Esophagus mucosa (tissue), 1 donor: ENCODE measurements around the gene PHC2. TPM values are rescaled to one million over a fixed set of nuclear protein-coding genes. Genes with fewer than 3 reads are reported as not detected.

Experiments used
- ATAC-seq: fragments of 200-7000 bp; cut with Tn5 transposase; one replicate; pipeline ENCODE4 v1.9.1; 2020
- total RNA-seq: library from RNA; stranded (reverse); gene quantifications from one replicate; pipeline ENCODE4 v1.2.4, GENCODE V29; 2023
- donor health status: DM: yes; HTN: yes; CAD: no.

Gene PHC2, protein sequence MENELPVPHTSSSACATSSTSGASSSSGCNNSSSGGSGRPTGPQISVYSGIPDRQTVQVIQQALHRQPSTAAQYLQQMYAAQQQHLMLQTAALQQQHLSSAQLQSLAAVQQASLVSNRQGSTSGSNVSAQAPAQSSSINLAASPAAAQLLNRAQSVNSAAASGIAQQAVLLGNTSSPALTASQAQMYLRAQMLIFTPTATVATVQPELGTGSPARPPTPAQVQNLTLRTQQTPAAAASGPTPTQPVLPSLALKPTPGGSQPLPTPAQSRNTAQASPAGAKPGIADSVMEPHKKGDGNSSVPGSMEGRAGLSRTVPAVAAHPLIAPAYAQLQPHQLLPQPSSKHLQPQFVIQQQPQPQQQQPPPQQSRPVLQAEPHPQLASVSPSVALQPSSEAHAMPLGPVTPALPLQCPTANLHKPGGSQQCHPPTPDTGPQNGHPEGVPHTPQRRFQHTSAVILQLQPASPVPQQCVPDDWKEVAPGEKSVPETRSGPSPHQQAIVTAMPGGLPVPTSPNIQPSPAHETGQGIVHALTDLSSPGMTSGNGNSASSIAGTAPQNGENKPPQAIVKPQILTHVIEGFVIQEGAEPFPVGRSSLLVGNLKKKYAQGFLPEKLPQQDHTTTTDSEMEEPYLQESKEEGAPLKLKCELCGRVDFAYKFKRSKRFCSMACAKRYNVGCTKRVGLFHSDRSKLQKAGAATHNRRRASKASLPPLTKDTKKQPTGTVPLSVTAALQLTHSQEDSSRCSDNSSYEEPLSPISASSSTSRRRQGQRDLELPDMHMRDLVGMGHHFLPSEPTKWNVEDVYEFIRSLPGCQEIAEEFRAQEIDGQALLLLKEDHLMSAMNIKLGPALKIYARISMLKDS
- total RNA-seq, result 28.6 TPM

DNA sequence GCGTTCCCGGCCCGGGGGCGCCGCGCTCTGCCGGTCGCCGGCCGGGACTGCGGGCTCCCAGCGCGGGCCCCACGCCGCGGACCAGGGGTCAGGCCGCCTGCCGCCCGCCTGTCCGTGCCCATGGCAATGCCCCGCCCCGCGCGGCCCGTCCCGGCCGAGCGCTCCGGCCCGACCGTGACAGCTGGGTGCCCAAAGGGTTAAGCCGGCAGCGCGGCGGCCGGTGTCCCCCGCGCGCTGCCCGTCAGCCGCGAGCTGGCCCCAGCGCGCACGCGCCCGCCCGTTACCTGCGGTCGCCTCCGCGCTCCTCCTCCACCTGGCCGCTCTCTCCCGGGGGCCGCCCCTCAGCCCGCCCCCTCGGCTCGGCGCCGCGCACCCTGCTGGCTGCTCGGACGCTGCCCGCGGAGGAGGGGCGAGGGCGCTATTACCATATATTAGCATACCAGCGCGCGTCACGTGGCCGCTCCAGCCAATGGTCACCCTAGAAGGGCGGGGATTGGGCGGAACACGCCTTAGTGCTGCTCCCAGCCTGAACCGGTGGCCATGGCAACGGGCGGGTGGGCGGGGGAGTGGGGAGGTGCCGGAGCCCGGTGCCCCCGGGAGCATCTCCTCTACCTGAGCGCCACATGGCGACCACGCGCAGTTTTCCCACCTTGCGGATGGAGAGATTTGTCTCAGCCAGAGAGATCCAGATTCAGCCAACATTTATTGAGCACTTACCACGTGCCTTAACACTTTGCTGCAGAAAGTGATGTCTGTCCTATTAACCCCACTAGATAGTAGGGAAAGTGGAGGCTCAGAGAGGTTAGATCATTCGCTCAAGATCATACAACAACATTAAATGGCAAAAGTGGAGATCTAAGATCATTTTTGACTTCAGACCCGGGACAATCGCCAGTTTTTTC, at the start of gene PHC2:
Gene PHC2 (minus strand): TSS at position 404 of the 902 bp plus-strand sequence. CDS start 55,556 bp downstream, outside the sequence.
- peak; percentile 99 for ATAC-seq

DNA sequence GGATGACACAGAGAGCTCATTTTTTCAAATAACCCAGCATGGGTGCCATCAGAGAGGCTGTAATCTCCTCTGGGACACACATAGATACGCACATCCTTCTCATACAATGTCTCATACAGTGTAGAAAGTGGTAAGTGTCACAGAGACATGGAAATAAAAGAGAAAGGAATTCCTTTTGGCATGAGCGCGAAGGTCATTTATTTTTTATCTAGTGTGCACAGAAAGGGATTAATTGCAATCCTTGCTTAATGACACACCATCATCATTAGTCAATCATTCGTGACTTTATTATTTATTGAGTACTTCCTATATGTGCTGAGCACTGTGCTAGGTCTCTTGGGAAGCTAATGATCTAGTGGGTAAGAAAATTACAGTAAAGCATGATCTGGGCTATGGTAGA, 46.6 kb upstream of the PHC2 start:
- ATAC-seq, result no peak

DNA sequence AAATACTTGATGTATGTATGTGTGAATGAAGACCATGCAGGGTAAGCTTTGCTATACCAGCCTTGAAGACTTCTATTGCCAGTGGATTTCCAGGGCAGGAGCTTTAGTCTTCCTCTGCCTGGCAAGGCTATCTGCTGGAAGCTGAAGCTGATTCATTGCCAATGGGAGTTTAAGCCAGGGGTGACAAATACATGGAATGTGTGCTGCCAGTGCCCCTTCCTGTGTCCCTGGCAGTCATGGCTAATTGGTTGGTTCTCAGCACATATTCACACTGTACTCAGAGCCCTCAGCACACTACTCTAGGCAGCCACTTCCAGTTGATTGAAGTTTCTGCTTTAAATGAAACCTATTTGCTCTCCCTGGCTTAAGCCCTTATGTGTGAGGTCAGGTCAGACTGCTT, 43.0 kb upstream of the PHC2 start:
- no peak for ATAC-seq

DNA sequence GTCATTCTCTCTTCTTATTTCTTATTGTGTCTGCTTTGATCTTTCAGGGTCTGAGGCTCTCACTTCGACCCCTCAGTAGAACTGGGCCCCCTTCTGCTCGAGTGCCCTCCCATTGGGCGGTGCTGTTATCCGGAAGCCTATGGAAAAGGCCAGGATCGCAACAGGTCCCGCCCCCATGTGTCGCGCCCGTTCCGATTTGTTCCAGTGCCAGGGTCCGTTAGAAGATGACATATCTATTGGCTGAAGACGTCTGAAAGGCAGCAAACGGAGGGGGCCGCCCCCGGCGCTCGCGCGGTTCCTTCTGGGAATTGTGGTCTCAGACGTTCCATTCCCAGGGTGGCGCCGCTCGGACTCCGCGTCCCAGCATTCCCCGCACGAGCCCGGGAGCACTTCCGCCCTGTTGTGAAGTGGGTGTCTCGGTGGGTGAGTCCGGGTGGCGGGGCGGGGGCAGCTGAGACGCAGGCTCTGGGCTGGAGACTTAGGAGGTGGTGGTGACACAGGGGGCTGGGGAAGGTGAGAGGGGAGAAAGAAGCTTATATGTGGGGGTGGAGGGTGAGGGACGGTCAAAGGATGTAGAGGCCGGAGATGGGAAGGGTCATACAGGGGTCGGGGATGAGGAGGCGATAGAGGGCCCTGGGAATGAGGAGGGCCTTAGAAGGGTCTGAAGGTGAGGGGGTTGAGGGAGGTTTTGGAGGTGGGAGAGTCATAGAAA, 41.5 kb upstream of the PHC2 start, which contains the start of gene ZSCAN20:
Gene ZSCAN20 (plus strand): TSS at position 377 of the 712 bp plus-strand sequence. CDS start 6,644 bp downstream, outside the sequence.
- peak; percentile 91 for ATAC-seq

DNA sequence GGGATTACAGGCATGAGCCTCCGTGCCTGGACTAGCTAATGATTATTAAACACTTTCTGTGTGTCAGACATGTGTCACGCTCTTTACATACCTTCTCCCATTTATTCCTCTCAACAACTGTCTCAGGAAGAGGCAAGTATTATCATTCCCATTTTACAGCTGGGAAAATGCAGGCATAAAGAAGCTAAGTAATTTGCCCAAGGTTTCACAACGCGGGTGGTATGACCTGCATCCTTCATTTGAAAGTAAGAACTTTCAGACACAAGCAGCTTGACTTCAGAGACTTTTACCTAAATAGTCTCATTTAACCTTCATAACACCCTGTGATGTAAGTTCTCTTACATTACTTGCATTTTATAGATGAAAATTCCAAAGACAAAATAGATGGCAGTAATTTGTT, 40.5 kb upstream of the PHC2 start:
- no peak for ATAC-seq

DNA sequence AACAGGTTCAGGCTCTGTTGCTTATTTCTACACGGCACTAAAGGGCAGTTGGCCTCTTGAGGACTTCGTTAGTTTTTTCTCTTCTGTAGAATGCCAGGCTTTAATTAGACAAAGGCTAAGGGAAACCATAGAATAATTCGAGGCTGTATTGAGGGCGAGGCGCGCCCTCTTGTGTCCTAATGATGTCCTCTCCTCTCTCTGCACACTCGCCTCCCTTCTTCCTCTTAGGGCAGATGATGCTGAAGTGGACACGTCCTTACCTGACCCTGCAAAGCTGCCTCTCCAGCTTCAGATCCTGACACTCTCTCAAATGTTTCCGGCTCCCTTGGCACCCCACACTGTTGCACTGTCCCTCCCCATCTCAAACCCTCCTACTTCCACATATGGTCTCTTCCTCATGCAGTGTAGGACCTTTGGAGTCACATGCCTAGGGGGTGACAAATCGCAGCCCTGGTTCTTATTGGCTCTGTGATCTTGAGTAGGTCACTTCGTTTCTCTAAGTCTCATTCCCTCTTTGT, 39.7 kb upstream of the PHC2 start:
- ATAC-seq, result peak; percentile 78

DNA sequence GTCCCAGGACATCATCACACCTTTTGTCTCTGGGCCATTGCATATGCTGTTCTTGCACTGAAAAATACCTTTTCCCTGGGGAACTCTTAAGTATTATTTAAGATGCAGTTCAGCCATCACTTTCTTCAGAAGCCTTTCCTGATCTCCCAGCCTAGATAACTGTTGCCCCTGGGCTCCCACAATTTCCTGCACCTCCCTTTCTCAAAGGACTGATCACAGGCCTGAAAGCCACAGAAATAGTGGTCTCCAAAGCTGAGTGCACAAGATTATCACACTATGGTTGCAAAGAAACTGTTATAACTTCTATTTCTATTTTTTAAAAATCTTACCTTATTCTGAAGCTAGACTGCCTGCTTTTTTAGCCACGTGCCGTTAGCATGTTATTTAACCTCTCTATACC, 38.8 kb upstream of the PHC2 start:
- ATAC-seq, result no peak

DNA sequence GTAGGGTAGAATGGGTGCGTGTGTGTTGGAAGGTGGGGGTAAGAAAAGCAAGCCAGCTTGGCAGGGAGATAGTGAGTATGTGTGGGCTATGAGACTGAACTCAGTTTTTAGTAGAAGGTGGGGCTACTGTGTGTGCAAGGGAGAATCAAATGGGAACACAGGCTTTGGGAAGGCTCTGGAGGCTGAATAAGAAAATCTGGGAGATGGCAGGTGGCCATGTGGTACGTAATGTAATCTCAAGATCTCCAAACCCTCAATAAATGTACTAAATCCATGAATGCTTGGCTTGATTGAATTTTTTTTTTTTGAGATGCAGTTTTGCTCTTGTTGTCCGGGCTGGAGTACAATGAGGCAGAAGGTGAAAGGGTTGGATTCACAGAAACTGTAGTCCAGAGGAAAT, 38.1 kb upstream of the PHC2 start:
- ATAC-seq, result no peak

DNA sequence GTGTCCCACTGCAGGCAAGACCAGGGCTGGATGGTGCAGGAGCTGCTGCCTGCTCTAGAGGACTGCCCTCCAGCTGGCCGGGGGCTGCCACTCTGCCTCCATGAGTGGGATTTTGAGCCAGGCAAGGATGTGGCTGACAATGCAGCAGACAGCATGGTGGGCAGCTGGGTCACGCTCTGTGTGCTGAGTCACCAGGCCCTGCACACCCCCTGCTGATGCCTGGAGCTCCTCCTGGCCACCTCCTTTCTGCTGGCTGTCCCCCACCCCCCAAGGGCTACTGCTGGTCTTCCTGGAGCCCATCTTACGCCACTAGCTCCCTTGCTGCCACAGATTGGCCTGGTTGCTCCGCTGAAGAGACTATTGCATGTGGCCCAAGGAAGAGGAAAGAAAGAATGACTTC, 37.6 kb upstream of the PHC2 start:
- ATAC-seq, result no peak

DNA sequence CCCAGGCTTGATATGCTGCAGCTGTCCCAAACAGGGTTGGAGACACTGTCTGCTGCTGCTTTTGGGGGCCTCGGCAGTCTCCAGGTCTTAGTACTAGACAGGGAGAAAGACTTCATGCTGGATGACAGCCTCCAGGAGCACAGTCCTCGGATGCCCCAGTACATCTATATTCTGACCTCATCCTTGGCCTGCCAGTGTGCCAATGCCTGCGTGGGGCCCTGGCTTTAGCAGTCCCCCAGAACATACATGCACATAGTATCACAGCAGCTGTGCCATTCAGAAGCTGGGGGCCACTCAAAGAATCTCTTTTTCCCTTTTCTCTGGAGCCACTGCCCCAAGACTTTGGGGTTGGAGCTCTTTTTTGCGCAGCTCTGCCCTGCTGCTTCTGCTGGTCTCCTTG, 37.1 kb upstream of the PHC2 start:
- no peak for ATAC-seq

DNA sequence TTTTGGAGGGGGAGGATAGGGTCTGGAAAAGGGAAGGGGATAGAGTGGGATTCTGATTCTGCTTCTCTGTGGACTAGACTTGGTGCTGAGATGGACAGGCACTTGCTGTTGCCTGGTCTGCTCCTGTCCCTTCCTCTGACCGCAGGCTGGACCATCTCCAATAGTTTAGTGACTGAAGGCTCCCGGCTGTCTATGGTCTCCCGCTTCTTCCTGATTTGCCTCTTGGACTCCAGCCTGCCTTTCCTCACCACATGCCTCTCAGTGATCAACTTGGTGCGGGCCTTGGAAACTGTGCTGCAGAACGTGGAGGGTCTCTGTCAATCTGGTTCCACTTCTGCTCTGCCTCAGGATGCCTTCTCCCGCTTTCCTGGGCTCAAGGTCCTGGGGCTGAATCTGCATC, 35.3 kb upstream of the PHC2 start:
- ATAC-seq, result no peak

DNA sequence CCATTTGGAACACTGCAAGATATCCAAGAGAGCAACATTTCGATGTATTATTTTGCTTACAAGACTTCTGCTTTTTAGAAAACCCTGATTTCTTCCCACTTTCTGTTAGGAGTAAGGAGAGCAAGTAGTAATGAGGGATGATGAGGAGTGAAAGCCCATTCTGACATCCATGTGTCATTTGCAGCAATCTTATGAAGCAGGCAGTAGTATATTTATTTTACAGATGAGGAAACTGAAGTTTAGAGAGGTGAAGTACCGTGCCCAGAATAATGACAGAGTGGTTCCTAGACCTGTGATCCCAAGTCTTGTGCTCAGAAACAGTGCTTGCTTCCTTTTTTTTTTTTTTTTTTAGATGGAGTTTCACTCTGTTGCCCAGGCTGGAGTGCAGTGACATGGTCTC, 34.4 kb upstream of the PHC2 start:
- ATAC-seq, result no peak

DNA sequence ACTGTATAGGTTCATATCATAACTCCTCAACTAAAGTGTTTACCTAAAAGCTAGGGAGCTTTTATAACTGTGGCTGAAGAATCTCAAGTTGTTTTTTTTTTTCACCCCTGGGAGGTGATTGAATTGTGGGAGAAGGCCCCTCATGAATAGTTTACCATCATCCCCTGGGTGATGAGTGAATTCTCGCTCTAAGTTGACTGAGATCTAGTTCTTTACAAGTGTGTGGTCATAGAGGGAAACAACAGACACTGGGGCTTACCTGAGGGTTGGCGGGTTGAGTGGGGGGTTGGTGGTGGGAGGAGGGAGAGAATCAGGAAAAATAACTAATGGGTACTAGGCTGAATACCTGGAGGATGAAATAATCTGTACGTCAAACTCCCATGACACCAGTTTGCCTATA, 33.7 kb upstream of the PHC2 start:
- ATAC-seq, result no peak

DNA sequence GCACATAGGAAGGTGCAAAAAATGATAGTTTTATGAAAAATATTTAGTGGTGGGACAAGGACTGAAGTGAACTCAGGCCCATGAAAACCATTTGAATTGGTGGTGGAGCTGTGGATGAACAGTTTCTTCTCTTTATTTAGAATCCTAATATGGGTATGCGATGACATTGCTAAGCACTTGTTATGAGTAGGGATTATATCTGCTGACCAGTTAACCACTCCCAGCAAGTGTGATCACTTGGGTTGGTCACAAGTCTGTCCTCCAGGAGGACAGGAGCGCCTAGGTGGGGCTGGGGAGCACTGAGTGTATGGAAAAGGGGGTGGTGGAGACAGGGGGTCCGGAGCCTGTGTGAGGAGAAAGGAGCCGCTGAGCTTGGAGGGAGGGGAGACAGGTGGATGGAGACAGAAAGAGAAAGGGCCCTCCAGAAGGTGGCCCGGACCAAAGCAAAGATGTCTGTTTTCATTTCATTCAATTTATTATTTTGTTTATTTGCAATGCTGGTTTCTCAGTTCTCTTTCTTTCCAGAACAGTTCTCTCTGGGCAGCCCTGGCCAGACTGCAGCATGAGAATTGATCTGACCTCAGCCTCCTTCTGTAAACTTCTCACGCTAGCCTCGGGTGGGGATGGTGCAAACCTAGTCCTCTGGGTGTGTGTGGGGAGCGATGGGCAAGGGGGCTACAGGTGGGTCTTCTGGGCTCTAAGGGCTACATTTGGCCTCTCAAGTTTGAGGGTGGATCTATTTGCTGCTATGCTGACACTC, 31.7 kb upstream of the PHC2 start:
- no peak for ATAC-seq

DNA sequence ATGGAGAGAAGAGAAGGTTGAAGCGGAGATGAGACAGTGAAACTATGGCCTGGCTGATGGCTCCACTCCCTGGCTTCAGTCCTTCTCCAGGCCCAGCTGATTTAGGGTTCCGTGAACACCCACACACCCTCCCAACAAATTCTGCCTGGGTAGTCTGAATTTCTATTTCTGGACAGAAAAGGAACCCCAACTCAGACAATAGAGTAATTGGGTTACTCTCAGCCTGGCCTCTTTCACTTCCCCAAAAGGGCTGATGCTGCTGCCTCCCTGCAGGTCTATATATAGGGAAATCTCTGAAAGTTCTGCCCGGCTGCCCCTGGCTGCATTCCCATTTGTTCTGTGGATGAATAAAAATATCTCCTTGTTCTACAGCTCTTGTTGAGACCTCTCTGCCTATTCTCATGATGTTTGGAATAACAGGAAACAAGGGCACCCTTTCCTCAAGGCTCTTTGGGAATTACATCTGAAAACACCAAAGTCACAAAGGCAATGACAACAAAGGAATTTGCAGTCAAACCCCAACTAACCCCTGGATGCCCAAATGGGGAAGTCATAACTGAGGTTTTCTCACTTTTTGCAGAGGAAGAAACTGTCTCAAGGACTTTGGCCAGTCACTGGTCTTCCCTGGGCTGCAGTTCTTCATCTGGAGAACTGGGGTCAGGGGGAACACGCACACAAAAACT, 30.2 kb upstream of the PHC2 start:
- ATAC-seq, result peak; percentile 14

DNA sequence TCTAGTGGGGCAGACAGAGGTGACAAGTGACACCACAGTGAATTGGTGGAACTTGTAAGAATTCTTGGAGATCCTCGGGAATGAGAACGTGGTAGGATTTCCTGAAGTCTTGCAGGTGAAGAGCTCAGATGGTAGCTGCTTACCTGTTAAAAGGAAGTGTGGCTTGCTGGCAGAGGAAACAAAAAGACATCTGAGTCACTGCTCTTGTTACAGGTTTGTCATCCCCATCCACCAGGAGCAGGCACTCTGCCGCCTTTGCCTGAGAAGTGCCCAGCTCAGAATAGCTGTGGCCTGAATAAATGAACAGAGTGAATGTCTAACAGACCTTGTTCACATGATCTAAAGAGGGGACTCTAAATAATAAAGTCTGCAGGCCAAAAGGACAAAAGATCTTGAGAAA, 29.2 kb upstream of the PHC2 start:
- peak; percentile 39 for ATAC-seq

DNA sequence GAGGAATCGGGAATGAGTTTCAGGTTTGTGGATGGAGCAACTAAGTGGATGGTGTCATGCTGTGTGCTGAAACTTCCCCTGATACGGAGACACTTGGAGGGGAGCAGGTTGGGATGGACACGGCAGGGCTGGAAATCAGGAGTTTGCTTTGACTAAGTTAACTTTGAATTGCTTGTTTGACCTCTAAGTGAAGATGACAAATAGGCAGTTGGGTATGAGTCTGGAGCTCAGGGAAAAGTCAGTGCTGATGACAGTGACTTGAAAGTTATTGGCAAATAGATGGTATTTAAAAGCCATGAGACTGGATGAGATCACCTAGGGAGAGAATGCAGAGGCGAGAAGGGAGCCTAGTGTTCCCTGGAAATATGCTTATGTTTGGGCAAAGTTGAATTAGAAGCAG, 28.8 kb upstream of the PHC2 start:
- no peak for ATAC-seq

DNA sequence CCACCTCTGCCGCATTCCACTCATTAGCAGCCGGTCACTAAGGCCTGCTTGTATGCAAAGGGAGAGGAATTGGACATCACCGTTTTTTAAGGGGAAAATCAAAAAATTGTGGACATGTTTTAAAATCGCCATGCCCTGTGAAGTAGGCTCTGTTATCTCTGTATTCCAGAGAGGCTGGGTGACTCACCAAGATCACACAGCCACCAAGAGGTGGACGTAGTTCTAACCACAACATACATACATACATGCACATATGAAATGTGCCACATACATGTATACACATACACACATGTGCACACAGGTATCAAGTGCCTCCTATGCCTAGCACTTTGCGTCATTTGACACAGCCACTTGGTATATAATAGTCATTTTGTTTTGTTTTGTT, 25.6 kb upstream of the PHC2 start:
- no peak for ATAC-seq

DNA sequence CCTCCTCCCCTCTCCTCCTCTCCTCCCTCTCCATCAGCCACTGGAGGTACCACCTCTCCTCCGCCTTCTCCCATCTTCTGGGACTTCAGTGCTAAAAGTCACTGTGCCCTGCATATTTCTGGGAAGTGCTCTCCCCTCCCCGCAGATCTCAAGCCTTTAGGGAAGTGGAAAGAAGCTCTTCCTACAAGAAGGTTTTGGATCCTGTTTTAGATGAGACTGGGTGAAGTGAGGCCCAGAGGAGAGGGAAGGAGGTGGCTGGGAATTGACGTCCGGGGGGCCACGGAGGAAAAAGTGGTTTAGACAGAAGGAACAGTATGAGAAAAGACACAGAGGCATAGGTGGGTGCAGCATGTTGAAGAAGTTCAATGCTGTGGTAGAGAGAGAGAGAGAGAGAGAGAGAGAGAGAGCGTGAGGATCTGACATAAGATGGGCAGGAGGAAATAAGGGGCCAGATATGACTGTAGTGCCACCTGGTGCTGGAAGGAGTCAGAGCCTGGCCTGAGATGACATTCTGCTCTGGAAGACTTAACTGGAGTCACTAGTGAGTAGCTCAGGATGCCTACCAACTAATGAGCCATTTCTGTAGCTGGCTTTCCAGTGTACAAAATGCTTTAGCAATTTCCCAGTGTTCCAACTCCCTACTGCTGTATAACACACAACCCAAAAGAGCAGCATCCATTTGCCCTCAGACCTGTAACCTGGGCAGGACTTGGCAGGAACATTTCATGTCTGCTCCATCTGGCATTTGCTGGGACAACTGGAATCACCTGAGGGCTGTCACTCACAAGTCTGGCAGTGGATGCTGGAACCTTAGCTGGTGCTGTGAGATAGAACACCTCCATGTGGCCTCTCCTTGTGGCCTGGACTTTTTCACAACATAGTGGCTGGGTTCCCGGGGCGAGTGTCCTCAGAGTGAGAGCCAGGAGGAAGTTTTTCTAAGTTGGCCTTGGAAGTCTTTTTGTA, 24.9 kb upstream of the PHC2 start:
- ATAC-seq, result peak; percentile 80
